Non-pigmented ciliary epithelial cell (primary cell): ENCODE data around the gene SPAG17.
A peak's percentile ranks its signal among the peaks of the same experiment; 100 is the strongest.

ENCODE experiments used
- DNase-seq: peaks from one replicate; pipeline ENCODE4 v3.0.0-alpha.2; 2010; ENCODE audit warnings: low read depth

SPAG17 gene

GRCh38 chr1:118185084-118185832, at the start of gene SPAG17:
TSS of gene SPAG17 (minus strand) at chr1:118185228. CDS start at chr1:118185157, 71 bp downstream.
- DNase-seq = peak; percentile 5

- DNase-seq = no peak
Measured at GRCh38 chr1:118225471-118225870, 40.4 kb upstream of the SPAG17 start.

GRCh38 chr1:118223426-118223825, 38.4 kb upstream of the SPAG17 start:
- no peak for DNase-seq

DNA sequence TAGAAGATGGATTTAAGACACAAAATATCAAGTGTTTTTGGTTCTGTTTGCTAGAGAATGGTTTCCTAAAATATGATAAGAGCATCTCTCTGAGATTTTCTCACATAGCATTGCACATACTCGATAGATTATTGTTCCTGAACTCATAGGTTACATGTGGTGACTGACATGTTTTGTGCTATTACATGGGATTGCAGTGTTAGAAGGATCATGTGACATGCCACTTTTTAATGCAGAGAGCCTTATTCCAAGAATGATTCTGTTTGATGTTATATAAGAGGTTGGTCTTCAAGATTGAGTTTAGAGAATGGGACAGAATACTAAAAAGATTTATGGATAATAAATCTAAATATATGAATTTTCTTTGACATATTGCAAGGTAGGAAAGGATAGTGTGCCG, 34.4 kb upstream of the SPAG17 start:
- DNase-seq = no peak

DNA sequence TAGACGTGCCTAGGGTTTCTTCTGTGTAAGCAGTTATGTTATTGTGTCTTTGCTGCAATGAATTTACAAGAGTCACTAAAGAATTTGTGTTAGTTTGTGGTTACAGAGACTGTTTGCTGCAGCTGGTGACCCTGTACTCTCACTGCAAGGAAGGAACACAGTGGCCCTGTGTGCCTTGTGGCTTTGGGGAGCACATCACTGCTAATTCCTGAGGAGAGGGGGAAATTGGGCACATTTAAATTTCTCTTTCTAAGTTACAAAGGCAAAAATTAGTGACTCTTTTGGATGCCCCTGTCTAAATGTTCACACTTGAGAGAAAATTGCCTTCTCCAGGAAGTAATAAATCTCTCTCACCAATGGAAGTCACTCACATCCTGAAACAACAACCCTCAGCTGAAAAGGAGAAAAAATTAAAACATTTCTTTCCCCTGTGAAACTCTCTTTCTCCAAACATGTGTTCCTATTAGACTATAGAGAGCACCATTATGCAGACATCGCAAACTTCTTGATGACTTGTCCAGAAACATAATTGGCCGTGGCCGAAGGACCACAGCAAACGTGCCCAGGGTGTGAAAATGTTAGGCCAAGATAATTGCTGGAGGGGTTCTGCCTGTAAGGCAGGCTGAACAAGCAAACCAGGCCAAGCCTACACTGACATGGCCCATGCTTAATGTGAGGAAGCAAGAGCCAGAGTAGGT, 32.3 kb upstream of the SPAG17 start:
- DNase-seq = no peak

DNA sequence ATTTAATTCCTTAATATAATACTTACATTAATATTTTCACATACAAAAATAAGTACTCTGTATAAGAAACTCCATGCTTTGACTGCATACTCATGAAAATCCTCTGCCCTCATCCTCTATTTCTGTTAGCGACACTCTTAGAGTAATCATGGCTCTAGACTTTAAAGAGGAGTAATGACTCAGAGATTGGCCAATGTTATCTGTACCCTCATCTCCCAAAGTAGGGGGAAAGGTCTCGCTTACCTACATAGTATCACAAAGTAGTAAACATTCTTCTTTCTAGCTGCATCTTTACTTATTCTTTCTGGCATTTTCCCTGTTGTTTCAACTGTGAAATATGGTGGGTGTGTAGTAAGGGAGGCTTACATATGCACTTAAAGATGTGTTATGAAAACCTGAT, 29.8 kb upstream of the SPAG17 start:
- no peak for DNase-seq

GRCh38 chr1:118210723-118211110, 25.7 kb upstream of the SPAG17 start:
- DNase-seq = no peak

GRCh38 chr1:118210051-118210722, 25.2 kb upstream of the SPAG17 start:
- DNase-seq = no peak

DNA sequence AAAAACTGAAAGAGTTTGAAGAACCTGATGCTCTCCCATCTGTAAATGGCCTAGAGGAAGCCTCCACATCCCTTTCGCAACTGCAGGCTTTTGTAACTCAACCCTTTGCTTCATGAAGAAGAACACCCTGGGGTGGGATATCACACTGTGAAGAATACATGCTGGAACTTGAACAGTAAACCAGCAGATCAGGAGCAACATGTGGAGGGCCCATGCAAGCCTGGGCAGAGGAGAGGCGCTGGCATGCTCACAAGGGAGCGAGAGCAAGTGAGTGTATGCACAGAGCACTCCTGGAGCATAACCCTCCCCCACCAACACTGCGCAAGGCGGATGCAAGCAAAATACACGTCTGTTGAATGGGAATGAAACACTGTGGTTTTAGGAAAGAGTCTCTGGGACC, 24.6 kb upstream of the SPAG17 start:
- DNase-seq = no peak

DNA sequence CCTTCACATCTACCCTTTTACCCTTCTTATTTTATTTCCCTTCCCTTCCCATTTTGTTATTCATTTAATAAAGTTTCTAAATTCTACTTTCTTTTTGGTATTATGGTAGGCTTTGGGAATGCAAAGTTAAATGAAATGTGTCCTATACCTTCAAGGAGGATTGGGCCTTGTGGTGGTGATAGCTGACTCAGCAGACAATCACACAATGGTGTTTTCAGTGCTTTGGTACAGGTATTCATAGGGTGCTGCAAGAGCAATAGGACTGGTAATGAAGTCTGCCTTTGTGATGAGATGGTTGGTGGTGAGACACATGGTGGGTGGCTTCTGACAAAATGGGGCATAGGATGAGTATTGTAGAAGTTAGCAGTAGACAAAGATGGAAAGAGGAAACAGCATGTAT, 21.9 kb upstream of the SPAG17 start:
- DNase-seq = no peak

DNA sequence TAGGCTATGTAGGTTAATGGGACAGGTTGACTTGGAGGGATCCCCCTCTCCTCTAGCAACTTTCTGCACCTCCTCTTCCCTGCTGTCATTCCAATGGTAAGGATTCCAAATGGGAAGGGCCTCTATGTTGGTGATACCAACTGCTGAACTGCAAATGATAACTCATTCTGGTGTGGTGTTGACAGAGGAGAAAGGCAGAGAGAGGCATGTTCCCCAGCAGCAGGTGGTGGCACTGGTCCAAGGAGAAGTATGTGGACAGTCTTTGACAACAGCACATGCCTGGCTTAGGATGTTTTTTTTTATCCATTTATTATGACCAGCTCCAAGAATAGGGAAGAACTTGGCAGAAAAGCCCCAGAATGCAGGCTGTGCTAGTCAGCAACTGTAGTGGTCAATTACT, 19.6 kb upstream of the SPAG17 start:
- no peak for DNase-seq

GRCh38 chr1:118204105-118204504, 19.1 kb upstream of the SPAG17 start:
- DNase-seq = no peak

GRCh38 chr1:118202076-118202608, 17.1 kb upstream of the SPAG17 start:
- DNase-seq = no peak

DNA sequence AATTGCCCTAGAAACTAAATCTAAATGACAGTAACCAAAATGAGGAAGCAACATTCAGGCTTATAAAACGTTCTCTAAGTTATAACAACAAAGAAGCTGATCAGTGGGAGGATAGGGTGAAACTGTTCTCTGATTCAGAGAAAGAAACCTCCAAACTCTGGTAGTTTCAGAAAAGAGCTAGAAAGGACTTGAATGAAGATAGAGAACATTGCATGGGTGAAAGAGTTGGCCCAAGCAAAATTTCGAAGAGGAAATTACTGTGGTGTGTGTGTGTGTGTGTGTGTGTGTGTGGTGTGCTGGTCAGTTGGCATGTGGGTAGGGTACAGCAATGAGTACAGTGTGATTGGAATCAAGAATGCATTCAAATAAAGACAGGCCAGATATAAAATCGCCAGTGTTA, 16.5 kb upstream of the SPAG17 start:
- no peak for DNase-seq

DNA sequence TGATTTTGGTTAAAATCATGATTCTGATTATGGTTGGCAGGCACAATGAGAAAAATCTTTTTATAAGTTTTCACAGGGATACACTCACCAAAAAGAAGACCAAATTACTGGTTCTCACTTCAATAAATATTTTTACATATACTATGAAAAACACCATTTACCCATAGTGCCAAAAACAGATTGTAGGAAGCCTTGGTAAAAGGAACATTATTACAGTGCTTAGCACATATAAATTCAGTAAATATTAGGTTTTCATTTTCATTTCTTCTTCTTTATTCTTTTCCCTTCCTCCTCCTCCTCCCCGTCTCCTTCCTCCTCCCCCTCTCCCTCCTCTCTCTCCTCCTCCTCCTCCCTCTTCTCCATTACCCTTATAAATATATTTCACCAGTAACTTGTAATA, 15.8 kb upstream of the SPAG17 start:
- DNase-seq = no peak

DNA sequence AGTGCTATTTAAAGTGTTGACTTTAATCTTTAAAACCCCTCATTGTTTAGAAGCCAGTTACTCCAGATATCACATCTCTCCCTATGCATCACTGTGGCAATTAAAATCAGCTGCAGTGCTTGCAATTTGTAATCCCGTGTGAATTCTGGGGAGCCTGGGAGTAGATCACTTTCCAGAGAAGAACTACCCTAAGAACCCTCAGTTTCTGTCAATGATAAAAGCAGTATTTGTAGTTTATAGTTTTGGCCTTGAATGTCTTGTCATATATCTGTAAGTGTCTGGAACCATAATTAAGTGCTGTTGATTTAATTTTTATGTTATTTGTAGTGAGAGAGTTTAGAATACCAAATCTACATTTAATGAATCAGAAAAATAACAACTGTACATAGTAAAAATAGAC, 5.5 kb upstream of the SPAG17 start:
- no peak for DNase-seq

- DNase-seq = no peak
Measured at GRCh38 chr1:118189564-118189963, 4.5 kb upstream of the SPAG17 start.

DNA sequence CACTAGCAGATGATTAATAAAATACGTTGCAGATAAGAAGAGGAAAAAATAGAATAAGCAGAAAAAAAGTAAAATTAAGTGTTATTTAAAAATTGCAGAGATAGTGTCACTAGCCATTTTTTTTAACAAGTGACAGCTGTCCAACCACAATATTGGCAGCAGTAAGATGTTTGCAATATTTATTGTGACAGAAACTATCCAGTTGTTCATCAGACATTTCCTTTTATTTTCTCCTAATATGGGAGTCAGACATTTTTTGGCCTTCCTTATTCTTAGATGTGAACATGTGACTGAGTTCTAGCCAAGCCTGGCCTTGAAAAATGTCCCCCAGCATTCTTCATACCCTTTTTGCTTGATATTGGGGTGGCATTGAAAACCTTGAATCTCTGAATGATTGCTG, 3.4 kb upstream of the SPAG17 start:
- DNase-seq = no peak

DNA sequence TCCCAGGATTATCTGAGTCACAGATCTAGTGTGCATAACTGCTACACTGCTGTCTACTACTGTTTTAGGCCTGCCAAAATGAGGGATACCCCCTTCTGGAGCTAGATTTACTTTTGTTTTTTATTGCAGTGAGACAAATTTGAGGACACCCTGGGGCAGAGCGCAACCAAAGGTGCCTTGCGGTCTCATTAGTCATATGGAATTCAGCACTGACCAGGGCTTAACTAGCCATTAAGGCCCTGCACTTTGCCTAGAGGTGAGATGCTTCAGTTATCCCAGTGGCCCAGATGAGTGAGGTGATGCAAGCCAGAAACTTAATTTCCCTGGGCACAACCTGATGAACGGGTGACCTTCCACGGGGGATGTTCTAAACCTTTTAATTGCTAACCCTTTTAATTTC, 998 bp upstream of the SPAG17 start:
- no peak for DNase-seq

DNA sequence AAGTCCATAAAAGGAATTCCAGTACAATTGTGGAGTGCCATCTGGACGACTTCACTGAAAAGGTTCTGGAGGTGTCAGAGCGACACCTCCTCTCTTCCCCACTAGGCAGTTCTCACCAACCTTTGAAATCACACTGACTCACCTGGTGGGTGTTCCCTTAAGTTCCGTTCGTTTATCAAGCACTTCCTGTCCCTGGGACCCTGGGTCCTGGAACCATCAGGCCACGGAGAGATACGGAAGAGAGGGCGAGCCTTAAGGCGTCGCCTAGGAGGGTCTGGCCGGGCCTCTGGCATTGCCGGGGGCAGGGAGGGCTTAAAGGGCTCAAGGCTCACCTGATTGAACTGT, 317 bp downstream of the SPAG17 start:
- no peak for DNase-seq

DNA sequence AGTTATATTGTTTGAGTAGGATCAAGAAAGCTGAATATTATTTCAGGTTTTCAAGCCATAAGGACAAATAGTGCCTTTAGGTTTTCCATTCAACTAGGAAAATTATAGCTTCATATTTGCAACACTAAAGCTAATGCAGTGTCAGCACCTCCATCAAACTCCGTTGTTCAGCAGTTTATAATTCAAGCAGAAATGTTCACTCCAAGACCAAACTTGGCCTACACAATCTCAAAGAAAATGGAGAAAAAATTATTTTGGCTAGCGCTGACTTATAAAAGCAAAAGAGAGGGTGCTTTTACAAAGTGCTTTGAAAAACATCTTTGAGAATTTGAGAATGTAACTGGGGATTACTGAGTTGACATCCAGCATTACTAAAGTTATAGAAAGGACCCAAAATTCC, 1.4 kb downstream of the SPAG17 start:
- no peak for DNase-seq

DNA sequence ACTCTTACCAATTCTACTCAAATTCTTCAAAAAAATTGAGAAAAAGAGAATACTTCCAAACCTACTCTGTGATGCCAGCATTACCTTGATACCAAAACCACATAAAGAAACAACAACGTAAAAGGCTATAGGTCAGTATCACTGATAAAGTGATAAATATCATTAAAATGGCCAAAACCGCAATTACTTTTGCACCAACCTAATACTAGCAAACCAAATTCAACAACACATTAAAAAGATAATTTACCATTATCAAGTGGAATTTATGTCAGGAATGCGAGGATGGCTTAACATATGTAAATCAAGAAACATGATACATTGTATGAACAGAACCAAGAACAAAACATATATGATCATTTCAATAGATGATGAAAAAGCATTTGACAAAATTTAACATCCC, 7.0 kb downstream of the SPAG17 start:
- DNase-seq = no peak

GRCh38 chr1:118169016-118169415, 16.0 kb downstream of the SPAG17 start:
- DNase-seq = no peak
